Aortic smooth muscle cell (primary cell): ENCODE data around the gene BTNL9. TPM values are rescaled to one million over a fixed set of nuclear protein-coding genes. Genes with fewer than 3 reads are reported as not detected.

Experiments used
- total RNA-seq: library from RNA; depleted of rRNA; stranded (reverse); fragments of >200 nt; gene quantifications from 2 replicates; pipeline ENCODE4 v1.2.3, GENCODE V29; 2014

The BTNL9 gene
- not detected in 2 replicates for total RNA-seq

DNA sequence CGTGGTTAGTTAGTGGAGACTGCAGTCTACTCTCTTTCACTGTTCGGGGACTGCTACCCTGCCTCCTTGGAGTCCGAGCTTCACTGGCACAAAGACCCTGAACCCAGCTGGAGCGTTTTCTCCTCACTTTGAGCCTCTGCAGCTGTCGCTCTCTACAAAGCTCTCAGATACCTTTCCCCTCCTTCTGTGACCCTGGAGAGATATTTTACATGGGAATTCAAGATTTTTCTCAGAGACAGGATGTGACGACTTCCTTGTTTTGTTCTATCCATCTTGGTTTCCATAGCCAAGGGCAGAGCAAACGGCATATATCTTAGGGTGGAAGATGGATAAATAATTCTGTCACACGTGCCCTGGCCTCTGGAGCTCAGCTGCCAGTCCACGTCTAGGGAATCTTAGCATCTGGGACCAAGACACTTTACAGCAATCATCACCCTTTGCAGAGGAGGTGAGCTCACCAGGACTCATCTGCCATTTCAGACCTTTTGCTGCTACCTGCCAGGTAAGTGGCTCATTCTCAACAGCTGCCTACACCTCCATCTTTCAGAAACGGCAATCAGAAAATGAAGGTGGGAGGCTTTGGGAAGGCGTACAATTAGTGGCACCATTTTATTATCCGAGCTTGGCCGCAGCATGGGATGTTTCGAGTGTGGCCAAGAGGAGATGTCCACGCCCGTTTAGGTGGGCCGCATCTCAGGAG is at the start of gene BTNL9:
BTNL9 (plus strand) TSS at position 336 of the 700 bp plus-strand sequence. CDS start 5,224 bp downstream, outside the sequence.

Other genes with a start within 250 kb of the BTNL9 start
- gene MGAT1, start 237.5 kb upstream of the BTNL9 start, total RNA-seq: 61.7 and 67.6 TPM in 2 replicates
- 17.4 and 18.0 TPM in 2 replicates for gene ZFP62, start 179.0 kb upstream of the BTNL9 start, total RNA-seq
- gene BTNL8, start 141.1 kb upstream of the BTNL9 start, total RNA-seq: not detected in 2 replicates
- gene BTNL3, start 51.4 kb upstream of the BTNL9 start, total RNA-seq: not detected in 2 replicates
- gene OR2V1, start 90.9 kb downstream of the BTNL9 start, total RNA-seq: not detected in 2 replicates
- not detected in 2 replicates for gene OR2V2, start 107.3 kb downstream of the BTNL9 start, total RNA-seq
- gene TRIM7, start 164.9 kb downstream of the BTNL9 start, total RNA-seq: 10.5 and 14.0 TPM in 2 replicates
- gene TRIM41, start 183.0 kb downstream of the BTNL9 start, total RNA-seq: 19.9 and 22.7 TPM in 2 replicates
- 4,471 and 4,512 TPM in 2 replicates for gene RACK1, start 203.6 kb downstream of the BTNL9 start, total RNA-seq
- gene TRIM52, start 220.9 kb downstream of the BTNL9 start, total RNA-seq: 5.7 and 6.3 TPM in 2 replicates